ENCODE measurements around the gene NARS2.

Gene NARS2

DNA sequence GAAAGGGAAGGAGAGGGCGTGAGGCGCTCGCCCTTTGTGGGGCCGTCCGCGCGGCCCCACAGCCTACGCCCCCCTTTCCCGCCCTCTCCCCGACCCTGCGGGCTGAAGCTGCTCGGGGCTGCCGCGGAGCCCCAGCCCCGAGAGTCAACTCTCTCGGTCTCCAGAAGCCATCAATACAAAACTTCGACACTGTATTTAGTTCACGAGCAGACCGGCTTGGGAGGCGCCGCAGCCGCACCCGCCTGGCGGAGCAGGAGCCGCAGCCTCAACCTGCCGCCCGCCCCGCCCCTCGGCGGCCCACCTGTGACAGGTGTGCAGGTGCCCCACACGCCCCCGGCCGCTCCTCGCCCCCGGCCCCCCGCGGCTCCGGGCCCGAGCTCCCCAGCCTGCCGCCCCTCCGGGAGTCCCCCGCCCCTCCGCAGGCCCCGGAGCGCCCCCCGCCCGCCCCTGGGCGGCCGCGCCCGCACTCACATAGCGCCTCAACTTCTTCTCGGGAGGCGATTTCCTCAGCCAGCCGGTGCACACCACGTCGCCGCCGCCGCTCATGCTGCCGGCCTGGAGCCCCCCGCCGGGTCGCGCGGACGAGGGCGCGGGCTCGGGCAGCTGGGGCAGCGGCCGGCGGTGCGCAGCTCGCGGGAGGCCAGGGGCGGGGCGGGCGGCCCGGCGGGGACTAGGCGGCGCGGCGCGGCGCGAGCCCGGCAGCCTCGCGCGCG, 157.3 kb downstream of the NARS2 start, which contains the start of gene GAB2:
Gene GAB2, minus strand, starts transcription at position 646 of the 713 bp plus-strand sequence. Its CDS starts 100 bp downstream, at position 546.
- peak in 11 of 56 donors; percentile 8 to 71 (median 56) for DNase-seq

DNA sequence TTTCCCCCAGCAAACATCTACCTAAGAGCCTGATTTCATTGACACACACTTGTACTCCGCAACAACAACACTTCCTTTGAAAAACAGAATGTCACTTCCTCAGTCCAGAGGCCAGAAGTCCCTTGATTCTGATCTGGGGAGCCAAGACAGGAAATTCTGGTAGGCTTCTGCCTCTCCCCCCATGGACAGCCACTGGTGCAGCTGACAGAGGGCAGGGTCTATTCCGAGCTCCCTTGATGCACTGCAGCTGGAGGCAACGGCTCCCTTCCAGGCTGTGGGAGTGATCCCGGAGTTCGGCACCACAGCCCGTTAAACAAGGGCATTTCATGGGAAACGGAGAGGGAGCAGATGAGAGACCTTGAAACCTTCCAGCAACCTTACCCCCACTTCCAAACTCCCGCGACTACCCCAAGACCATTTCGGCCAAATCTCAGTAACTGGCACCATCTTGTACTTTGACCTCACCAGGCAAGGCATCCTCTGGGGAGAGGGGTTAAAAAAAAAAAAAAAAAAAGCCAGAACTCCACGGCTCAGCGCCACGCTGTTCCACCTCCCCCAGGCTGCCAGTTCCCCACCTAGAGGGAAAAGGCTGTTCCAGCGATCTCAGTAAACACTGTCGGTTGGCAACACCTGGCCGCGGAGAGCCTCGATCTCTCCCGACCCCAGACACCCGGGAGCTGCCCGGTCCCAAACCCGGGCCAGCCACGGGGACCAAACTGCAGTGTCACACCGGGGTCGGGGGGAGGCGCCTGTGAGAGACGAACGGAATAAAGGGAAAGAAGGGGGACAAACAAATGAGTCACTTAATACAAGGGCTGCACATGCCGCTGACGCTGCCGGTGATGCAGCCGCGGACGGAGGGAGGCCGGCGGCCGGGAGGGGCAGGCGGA, 158.1 kb downstream of the NARS2 start:
- peak in 54 of 56 donors; percentile 17 to 90 (median 76) for DNase-seq

DNA sequence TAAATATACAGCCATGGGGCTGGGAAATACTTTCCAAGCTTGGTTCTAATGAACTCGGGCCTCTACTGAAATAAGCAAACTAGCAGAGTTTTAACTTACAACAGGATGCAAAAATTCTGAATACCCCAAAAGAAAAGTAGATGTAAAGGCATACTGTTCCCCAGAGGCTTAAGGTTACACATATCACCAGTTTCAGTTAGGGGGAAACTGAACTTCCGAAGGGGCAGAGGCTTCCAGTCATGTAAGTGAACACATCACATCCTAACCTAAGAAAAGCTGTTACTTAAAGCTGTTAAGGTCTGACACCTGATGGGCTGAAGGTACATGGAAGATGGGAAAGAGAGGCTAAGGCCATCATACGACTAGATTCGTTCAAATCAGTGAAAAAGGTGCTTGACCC, 159.3 kb downstream of the NARS2 start:
- no peak for DNase-seq

GRCh38 chr11:78414321-78415051, 160.2 kb downstream of the NARS2 start:
- DNase-seq: no peak

DNA sequence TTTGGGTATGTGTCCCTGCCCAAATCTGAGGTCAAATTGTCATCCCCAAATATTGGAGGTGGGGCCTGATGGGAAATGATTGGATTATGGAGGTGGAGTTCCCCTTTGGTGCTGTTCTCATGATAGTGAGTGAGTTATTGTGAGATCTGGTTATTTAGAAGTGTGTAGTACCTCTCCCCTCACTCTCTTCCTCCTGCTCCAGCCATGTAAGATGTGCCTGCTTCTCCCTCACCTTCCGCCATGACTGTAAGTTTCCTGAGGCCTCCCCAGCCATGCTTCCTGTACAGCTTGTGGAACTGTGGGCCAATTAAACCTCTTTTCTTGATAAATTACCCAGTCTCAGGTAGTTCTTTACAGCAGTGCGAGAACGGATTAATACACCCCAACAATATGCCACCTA, 166.0 kb downstream of the NARS2 start:
- no peak for DNase-seq

DNA sequence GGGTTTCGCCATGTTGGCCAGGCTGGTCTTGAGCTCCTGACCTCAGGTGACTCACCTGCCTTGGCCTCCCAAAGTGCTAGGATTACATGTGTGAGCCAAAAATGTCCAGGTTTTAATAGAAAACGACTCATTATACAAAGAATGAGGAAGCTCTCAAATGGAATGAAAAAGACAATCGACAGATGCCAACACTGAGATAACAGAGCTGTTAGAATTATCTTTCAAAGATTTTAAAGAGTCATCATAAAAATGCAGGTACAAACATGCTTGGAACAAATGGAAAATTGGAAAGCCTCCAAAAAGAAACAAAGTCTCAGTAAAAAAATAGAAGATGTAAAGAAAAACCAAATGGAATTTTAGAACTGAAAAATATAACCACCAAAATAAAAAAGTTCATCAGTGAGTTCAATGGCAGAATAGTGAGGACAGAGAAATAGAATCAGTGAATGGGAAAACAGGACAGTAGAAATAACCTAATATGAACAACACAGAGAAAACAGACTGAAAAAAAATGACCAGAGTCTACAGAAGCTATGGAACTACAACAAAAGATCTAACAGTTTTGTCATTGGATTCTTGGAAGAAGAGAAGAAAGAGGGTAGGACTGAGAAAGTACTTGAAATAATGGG, 168.0 kb downstream of the NARS2 start:
- DNase-seq: no peak

- no peak for DNase-seq
Measured at GRCh38 chr11:78405805-78406204, 168.9 kb downstream of the NARS2 start.

- no peak for DNase-seq
Measured at GRCh38 chr11:78403781-78404180, 170.9 kb downstream of the NARS2 start.

- DNase-seq: no peak
Measured at GRCh38 chr11:78402847-78403246, 171.8 kb downstream of the NARS2 start.

DNA sequence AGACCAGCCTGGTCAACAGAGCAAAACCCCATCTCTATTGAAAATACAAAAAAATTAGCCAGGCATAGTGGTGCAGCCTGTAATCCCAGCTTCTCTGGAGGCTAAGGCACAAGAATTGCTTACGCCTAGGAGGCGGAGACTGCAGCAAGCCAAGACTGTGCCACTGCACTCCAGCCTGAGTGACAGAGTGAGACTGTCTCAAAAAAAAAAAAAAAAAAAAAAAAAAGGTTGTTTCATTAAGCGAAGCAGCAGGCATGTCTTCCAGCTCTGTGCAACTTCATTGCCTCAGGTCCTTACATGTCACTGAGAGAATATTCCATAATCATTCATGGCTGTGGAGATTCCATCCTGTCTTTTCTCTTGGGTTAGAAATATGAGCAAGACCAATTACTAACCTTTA, 174.0 kb downstream of the NARS2 start:
- DNase-seq: no peak

GRCh38 chr11:78400116-78400515, 174.5 kb downstream of the NARS2 start:
- DNase-seq: no peak

- no peak for DNase-seq
Measured at GRCh38 chr11:78399136-78399535, 175.5 kb downstream of the NARS2 start.

DNA sequence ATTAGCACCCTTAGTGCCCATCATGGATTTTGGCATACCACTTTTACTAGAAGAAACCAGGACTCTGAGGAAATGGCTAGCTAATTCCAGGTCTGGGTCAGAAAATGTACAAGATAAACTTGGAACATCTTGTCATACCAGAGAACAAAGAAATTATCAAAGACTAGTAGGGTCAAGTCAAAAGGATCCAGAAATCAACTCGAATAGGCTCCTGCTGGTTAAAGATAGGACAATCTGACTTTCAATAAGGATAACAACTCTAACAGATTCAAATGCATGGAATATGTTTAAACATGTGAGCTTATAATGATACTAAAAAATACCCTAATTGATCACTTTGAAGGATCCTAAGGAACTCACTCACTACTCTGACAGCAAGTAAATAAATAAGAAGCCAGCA, 175.9 kb downstream of the NARS2 start:
- no peak for DNase-seq

GRCh38 chr11:78397398-78397797, 177.3 kb downstream of the NARS2 start:
- no peak for DNase-seq

GRCh38 chr11:78395597-78395996, 179.1 kb downstream of the NARS2 start:
- DNase-seq: no peak

GRCh38 chr11:78392854-78393253, 181.8 kb downstream of the NARS2 start:
- no peak for DNase-seq

DNA sequence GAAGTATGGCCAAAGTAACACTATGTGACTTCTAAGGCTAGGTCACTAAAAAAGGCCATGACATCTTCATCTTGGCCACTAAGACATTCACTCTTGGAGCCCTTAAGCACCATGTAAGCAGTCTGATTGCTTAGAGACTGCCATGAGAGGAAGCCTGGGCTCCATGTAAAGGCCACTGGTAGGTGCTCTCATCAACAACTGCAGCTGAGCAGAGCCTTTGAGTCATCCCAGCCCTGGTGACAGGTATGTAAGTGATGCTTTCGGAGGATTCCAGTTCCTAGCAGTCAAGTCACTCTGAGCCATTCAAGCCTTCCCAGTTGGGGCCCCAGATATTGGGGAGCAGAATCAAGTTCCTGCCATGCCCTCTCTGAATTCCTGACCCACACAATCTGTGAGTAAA, 183.2 kb downstream of the NARS2 start:
- DNase-seq: no peak

- DNase-seq: no peak
Measured at GRCh38 chr11:78390809-78391208, 183.9 kb downstream of the NARS2 start.

GRCh38 chr11:78386215-78386941, 188.3 kb downstream of the NARS2 start:
- no peak for DNase-seq
